Neural progenitor cell (in vitro differentiated cells): ENCODE data around the gene CYB5R3.

Experiments used
- EZH2 ChIP-seq: fragments of 200-600 bp; sonication (generic); IDR thresholded peaks from 2 replicates; pipeline ENCODE4 v1.6.1; 2017; ENCODE audit warnings: antibody characterized with exemption, mild to moderate bottlenecking, moderate library complexity
- EZH2phosphoT487 ChIP-seq: fragments of 200-600 bp; sonication (generic); IDR thresholded peaks from 2 replicates; pipeline ENCODE4 v1.6.1; 2017; ENCODE audit warnings: antibody characterized with exemption
- TF ChIP-seq, protein P1 (sequence below): fragments of 200-600 bp; sonication (generic); IDR thresholded peaks from 2 replicates; pipeline ENCODE4 v1.5.1; 2017; ENCODE audit warnings: antibody characterized with exemption, mild to moderate bottlenecking

GRCh38 chr22:42601879-42602465 lies 47.2 kb downstream of the CYB5R3 start:
- TF ChIP-seq, protein P1, sequence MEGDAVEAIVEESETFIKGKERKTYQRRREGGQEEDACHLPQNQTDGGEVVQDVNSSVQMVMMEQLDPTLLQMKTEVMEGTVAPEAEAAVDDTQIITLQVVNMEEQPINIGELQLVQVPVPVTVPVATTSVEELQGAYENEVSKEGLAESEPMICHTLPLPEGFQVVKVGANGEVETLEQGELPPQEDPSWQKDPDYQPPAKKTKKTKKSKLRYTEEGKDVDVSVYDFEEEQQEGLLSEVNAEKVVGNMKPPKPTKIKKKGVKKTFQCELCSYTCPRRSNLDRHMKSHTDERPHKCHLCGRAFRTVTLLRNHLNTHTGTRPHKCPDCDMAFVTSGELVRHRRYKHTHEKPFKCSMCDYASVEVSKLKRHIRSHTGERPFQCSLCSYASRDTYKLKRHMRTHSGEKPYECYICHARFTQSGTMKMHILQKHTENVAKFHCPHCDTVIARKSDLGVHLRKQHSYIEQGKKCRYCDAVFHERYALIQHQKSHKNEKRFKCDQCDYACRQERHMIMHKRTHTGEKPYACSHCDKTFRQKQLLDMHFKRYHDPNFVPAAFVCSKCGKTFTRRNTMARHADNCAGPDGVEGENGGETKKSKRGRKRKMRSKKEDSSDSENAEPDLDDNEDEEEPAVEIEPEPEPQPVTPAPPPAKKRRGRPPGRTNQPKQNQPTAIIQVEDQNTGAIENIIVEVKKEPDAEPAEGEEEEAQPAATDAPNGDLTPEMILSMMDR = no peak
- TF ChIP-seq EZH2 (no peak), EZH2phosphoT487 (no peak)
